Right cardiac atrium (tissue), 5 donors: Measurements from ENCODE around the gene KRTAP5-6. TPM values are rescaled to one million over a fixed set of nuclear protein-coding genes. Genes with fewer than 3 reads are reported as not detected.
"Not testable (repeated sequence)": the region's sequence is repeated elsewhere in the genome, so short reads cannot be mapped to it uniquely, and the experiment has no call there.

Source experiments
- ATAC-seq, 2 donors: fragments of 200-7000 bp; cut with Tn5 transposase; one replicate each; pipeline versions ENCODE4 v1.8.0 to v1.9.1; 2020; ENCODE audit warnings: moderate library complexity in 2 of 2, mild to moderate bottlenecking in 1 of 2
- DNase-seq, 3 donors: peaks; one replicate each; pipeline ENCODE4 v3.0.0-alpha.2; 2020
- H3K27ac ChIP-seq: one replicate; pipeline ENCODE4 v1.5.1; 2013; ENCODE audit warnings: mild to moderate bottlenecking, low read length, control low read depth, moderate library complexity
- H3K27me3 ChIP-seq: one replicate; pipeline ENCODE4 v1.6.1; 2013; ENCODE audit not compliant: control insufficient read depth, insufficient read depth
- H3K4me1 ChIP-seq: one replicate; pipeline ENCODE4 v1.6.1; 2013; ENCODE audit warnings: low read length; ENCODE audit not compliant: control insufficient read depth, insufficient read depth
- H3K4me3 ChIP-seq: one replicate; pipeline ENCODE4 v1.5.1; 2013; ENCODE audit warnings: low read length, control low read depth
- H3K9me3 ChIP-seq: one replicate; pipeline ENCODE4 v1.6.1; 2013; ENCODE audit warnings: low read length; ENCODE audit not compliant: control insufficient read depth
- WGBS: extraction: QIAGEN DNeasy Blood & Tissue Kit; methylation state at CpG from one replicate; pipeline ENCODE4 v1.1.7; 2013; 5-methylcytosine and 5-hydroxymethylcytosine counted together
- intact Hi-C, 4 donors: fragments of 100-400 bp; cut with DNase I; formaldehyde crosslinking; loops; one replicate each; pipeline versions ENCODE4 v1.11.0 to v1.14.0; 2022 to 2023
- polyA plus RNA-seq: library from polyadenylated mRNA; stranded (reverse); fragments of 200-250 nt; gene quantifications from one replicate; pipeline ENCODE4 v1.2.3, GENCODE V29; 2013
- total RNA-seq, 4 donors: library from RNA; stranded (reverse); fragmentation: NEBNext Ultra II Directional; extraction: Animal tissue kit (Norgen Biotek cat#: 25700); gene quantifications; one replicate each; pipeline ENCODE4 v1.2.1, GENCODE V29; 2021
- donor health status: healthy with polysubstance abuse.
- donor health status: DM: no; HTN: yes; CAD: no.
- donor health status: DM: no; HTN: no; CAD: no.
- donor health status: DM: no; HTN: yes; CAD: no; lungs with severe emphysema.
- donor health status: DM: yes; HTN: yes; CAD: no.

KRTAP5-6 gene
- total and polyA plus RNA-seq, 5 donors, result not detected

DNA sequence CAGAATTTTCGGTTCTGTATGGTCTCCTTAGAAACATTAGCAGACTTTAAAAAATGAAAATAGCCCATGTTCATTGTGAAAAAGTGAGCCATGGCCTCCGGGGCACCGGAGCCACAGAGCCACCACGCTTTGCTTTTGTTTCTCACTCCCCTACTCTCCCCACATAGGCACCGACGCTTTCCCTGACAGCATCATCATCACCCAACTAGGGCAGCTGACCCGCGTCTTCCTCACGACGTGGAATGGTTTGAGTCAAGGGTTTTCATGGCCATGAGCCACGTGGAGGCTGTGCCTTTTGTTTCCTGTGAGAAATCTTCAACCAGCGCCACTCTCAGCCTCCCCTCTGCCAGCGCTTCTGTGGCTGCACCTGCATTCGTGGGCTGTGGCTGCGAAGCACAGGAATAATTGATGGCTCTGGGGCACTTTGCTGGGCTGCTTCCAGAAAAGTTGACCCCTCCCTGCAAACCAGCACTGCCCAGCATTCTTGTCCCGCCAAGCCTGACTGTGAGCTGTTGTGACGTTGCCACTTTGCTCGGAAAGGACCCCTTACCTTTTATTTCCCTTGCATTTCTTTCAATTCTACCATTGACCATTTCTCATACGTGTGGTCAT, 8.6 kb upstream of the KRTAP5-6 start:
- H3K27me3 ChIP-seq, ATAC-seq, DNase-seq, intact Hi-C loops, H3K27ac ChIP-seq, H3K4me3 ChIP-seq, H3K4me1 ChIP-seq, H3K9me3 ChIP-seq: not testable (repeated sequence)
- WGBS, result 77% methylated on average over 19 of the region's 19 CpGs

DNA sequence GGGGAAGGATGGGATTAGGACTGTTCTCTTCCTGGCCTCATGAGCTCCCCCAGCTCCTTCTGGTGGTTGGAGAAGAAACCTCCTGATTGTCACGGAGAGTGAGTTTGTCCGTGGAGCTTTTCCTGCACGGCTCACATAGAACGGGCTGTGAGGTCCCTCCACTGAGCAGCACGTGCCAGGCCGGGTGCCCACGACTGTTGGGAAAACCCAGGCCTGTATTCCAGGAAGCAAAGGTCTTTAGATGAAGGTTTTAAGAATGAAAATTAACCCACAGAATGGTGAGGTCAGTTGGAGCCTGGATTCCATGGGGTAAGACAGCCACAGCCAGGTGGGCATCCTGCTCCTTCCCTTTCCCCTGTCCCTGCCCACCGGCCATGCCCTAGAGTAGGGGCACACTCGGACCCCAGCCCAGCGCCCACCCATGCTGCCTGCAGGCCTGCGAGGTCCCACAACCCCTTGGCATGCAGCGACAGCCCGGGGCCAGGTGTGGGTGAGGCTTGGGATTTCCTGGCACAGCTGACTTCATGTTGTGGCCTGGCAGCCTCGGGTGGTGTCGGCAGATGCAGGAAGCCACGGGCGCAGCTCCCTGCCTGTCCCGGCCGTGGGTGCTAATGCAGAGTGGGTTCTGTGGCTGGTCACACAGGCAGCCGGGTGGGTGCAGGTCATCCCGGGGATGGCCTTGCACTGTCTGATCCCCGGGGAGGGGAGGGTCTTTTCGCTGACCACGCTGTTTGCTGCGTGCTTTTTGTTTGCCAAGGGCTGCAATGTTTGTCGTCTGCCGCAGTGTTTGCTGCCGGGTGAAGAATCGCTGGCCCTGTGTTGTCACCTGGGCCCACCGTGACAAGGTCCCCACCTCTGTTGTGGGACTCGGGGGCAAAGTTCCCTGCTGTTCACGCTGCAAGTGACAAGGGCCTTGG, 7.5 kb upstream of the KRTAP5-6 start:
- not testable (repeated sequence) for ATAC-seq, H3K4me3 ChIP-seq, H3K9me3 ChIP-seq, H3K27me3 ChIP-seq, H3K4me1 ChIP-seq, H3K27ac ChIP-seq
- intact Hi-C loops, result loop anchor here (5.0 to 10.0 kb wide), 4 partner anchors 37 to 465 kb away; partner anchors contain the start of gene SYT8 (in 1 of the 4)
- WGBS, result 85% methylated on average over 31 of the region's 32 CpGs
- peak in 1 of 3 donors; percentile 54 for DNase-seq

DNA sequence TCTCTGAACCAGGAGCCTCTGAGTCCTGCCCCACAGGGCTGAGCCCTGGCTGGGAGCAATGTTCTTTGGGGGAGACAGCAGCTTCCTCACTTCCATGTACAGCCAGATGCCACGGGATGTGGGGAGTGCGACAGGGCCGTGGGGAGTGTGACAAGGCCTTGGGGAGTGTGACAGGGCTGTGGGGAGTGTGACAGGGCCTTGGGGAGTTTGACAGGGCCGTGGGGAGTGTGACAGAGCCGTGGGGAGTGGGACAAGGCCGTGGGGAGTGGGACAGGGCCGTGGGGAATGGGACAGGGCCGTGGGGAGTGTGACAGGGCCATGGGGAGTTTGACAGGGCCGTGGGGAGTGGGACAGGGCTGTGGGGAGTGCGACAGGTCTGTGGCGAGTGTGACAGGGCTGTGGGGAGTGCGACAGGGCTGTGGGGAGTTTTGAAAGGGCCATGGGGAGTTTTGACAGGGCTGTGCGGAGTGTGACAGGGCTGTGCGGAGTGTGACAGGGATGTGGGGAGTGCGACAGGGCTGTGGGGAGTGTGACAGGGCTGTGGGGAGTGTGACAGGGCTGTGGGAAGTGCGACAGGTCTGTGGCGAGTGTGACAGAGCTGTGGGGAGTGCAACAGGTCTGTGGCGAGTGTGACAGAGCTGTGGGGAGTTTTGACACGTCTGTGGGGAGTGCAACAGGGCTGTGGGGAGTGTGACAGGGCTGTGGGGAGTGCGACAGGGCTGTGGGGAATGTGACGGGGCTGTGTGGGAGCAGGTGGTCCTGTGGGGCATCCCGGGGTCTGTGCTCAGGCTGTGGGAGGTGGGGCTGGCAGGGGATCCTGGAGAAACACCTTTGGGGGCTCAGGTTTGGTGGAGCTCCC, 6.6 kb upstream of the KRTAP5-6 start:
- Histone ChIP-seq H3K9me3 (no peaks in the 10 kb centered on the region), H3K4me1 (no peaks in the 10 kb centered on the region), H3K27me3 (no peaks in the 10 kb centered on the region), H3K27ac (no peak overlapping the region), H3K4me3 (no peak overlapping the region)
- DNase-seq (no peak), ATAC-seq (no peak)
- WGBS, result 84% methylated on average over 22 of the region's 22 CpGs
- intact Hi-C loops, result loop anchor here (5.0 to 10.0 kb wide), 4 partner anchors 38 to 464 kb away; partner anchors contain the start of gene SYT8 (in 1 of the 4)

DNA sequence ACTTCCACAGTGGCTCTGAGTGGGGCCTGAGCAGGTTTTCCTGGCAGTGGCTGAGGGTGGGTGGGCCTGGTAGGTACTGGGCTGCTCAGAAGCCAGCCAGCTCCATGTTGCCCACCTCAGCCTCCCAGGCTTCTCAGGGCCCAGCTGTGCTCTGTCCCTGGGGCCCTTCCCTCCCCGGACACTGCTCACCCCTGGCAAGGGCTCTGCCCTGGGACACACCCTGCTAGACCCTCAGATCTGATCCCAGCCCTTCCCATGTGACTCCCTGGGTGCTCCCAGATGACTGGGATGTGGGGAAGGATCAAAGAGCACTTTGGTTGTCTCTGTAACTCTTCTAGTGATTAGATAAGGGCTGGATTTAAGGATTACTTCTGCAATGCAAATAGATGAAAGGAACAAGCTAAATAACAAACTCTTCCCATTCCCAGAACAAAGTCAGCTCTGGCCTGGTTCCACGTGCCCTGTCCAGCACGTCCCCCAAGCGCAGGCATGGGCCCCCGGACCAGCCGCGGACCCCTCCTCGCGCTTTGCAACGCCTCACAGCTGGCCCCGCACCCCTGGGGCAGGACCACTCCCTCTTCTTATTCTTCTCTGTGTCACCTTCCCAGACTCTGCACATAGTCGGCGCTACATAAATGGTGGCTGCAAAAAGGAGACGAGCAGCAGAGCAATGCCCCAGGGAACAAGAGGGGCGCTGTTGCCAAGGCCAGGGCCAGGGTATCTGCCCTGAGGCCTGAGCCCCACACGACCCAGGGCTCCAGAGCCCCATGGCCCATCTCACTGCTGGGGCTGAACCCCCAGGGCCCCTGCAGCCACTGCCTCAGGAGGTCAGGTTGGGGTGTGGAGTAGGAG, 5.7 kb upstream of the KRTAP5-6 start:
- intact Hi-C loops, result loop anchor here (5.0 to 10.0 kb wide), 4 partner anchors 39 to 464 kb away; partner anchors contain the start of gene SYT8 (in 1 of the 4)
- no peaks in the 10 kb centered on the region for H3K4me1 ChIP-seq
- no peaks in the 10 kb centered on the region for H3K9me3 ChIP-seq
- no peak for ATAC-seq
- no peak for DNase-seq
- no peak overlapping the region for H3K27ac ChIP-seq
- H3K27me3 ChIP-seq, result no peaks in the 10 kb centered on the region
- no peak overlapping the region for H3K4me3 ChIP-seq
- 76% methylated on average over 16 of the region's 16 CpGs for WGBS

DNA sequence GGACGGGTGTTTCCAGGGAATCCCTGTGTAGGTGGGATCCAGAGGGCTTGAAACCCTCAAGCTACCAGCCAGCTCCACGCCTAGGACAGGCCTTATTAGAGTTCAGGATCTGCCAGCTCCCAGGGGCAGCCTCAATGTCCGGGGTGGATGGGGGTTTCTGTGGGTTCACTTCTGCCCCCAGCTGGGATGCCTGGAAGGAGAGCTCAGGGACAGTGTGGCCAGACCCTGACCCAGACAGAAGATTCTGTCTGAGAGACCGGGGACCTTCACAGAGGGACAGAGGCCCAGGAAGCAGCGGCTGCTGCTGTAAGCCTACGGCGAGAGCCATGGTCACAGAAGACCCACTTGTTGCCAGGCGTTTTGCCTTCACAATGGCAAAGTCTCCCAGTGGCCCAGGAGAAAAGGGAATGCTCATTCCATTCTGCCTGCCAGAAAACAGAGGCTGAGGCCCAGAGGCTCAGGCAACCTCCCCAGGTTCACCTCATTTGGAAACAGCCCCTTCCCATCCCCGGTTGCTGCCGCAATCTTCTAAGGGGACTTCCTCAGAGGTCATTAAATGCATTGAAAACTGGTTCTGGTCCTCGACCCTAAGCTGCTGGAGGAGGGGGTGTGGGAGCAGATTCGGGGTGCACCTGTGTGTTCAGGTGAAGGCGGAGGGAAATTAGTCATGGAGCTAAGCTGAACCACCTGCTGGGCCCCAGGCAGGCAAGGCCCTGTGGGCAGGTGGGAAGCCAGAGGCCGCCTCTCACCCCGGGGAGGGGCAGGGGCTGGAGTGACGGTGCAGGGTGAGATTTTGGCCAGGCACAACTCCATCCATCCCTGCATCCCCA, 4.9 kb upstream of the KRTAP5-6 start:
- no peak overlapping the region for H3K4me3 ChIP-seq
- no peaks in the 10 kb centered on the region for H3K9me3 ChIP-seq
- H3K27ac ChIP-seq, result no peak overlapping the region
- H3K4me1 ChIP-seq, result no peaks in the 10 kb centered on the region
- no peak for DNase-seq
- no peak for ATAC-seq
- 86% methylated on average over 16 of the region's 16 CpGs for WGBS
- intact Hi-C loops, result loop anchor here (2.0 to 10.0 kb wide), 5 partner anchors 40 to 463 kb away; partner anchors contain the start of gene SYT8 (in 1 of the 4)
- H3K27me3 ChIP-seq, result no peaks in the 10 kb centered on the region

DNA sequence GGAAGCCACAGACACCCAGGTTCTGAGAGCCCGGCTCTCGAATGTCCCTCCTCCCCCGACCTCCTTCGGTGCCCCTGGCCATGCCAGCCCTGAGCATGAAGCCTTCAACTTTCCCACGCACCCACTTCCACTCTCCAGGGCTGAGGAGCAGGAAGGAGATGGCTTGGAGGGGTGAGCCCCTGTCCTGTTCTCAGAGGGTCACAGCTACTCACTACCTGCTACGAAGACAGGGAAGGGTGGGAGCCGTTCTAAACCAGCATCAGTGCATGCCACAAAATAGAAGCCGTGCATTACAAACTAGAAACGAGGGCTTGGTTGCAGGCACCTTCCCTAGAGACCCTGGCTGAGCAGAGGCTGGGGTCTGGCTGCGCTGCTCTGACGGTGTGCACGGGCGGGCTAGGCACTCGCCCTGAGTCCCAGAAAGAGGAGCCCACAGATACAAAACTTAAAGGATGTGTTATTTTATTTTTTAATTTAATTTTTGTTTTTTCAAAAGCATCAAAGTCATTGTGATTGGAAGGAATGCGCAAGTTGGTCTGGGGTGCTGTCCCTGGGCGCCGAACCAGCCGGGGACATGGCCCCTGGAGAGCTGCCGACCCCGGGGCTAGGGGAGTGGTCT, 4.2 kb upstream of the KRTAP5-6 start:
- Histone ChIP-seq H3K4me3 (no peak overlapping the region), H3K27me3 (no peaks in the 10 kb centered on the region), H3K4me1 (no peaks in the 10 kb centered on the region), H3K9me3 (no peaks in the 10 kb centered on the region), H3K27ac (no peak overlapping the region)
- DNase-seq (no peak), ATAC-seq (no peak)
- intact Hi-C loops, result loop anchor here (2.0 to 10.0 kb wide), 5 partner anchors 41 to 462 kb away; partner anchors contain the start of gene SYT8 (in 1 of the 4)
- 50% methylated on average over 20 of the region's 20 CpGs for WGBS

DNA sequence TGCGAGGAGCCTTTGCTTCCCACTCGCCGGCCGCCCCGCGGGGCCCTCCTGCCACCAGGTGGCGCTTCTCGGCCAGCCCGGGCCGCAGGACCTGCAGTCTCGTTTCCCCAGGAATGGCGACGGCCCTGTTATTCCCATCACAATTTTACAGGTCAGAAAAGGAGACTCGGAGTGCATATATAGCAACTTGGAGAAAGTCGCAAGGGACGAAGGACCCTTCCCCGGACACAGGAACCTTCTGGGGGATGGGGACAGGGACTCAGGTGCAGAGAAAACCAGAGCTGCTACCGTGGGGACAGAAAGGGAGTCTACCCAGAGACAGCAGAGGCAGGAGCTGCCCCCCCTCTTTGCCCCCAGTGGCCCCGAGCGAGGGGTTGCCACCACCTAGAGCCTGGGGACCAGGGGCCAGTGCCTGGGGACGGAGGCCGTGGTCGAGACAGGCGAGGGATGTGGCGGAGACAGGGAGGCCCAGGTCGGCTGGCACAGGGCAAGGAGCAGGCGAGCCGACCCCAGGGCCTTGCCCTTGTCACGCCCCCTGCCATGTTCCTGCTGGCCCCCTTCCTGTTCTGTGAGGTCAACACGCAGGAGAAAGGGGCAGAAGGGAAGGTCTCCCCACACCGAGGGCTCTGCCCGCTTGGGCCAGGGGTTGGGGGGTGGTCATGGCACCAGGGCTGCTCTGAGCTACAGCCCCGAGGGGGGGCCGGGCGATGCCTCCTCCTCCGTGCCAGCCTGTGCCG, 3.5 kb upstream of the KRTAP5-6 start:
- Histone ChIP-seq H3K27ac (peak overlapping the region; percentile 0), H3K4me1 (no peaks in the 10 kb centered on the region), H3K9me3 (no peaks in the 10 kb centered on the region), H3K27me3 (no peaks in the 10 kb centered on the region), H3K4me3 (no peak overlapping the region)
- ATAC-seq (peak; percentile 81 to 84), DNase-seq (peak; percentile 74 to 93 (median 93))
- WGBS, result 13% methylated on average over 37 of the region's 37 CpGs
- intact Hi-C loops, result loop anchor here (2.0 to 10.0 kb wide), 5 partner anchors 41 to 461 kb away; partner anchors contain the start of gene SYT8 (in 1 of the 4)

DNA sequence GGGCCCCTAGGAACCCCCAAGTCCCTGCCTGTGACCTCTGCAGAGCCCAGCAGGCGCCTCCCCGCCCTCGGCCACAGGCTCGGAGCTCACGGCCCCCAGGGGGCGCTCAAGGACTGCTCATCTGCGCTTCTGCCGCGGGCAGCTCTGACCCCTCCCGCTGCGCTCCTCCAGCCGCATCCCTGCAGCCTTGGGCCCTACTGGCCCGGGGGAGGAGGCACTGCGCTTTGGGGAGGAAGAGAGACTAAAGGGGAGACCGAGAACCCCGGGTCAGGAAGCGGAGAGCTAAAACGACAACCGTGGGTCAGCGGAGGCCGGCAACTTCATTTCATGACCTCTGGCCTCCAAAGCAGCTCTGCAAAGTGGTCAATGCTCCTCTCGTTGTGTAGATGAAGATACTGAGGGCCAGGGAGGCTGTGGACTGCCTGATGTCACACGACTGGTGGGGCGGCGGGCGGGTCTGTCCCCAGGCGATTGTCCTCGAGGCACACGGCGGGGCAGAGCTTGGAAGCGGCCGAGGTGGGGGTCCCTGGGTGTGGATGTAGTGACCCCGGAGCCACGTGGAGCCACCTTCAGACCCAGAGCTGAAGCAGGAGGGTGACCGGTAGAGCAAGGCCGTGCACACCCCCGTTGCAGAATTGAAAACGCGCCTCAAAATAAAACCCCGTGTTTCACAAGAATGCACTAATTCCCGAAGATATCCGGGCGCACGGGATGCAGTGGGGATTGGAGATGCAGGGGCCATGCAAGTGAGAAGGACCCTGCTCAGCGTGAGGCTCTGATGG, 2.7 kb upstream of the KRTAP5-6 start:
- WGBS, result 43% methylated on average over 45 of the region's 45 CpGs
- no peak overlapping the region for H3K27ac ChIP-seq
- intact Hi-C loops, result loop anchor here (2.0 to 10.0 kb wide), 5 partner anchors 42 to 461 kb away; partner anchors contain the start of gene SYT8 (in 1 of the 4)

More for the DNA sequence above, 2.7 kb upstream of the KRTAP5-6 start:
- ATAC-seq (peak; percentile 95), DNase-seq (peak; percentile 87 to 96 (median 96))
- Histone ChIP-seq H3K27me3 (no peaks in the 10 kb centered on the region), H3K9me3 (no peaks in the 10 kb centered on the region), H3K4me3 (no peak overlapping the region), H3K4me1 (no peaks in the 10 kb centered on the region)
